Measurements from ENCODE around the gene NSMCE1. TPM values are rescaled to one million over a fixed set of nuclear protein-coding genes. Genes with fewer than 3 reads are reported as not detected.

NSMCE1 gene
- 10 to 100 TPM in 3 of 4 donors, 1 to 10 TPM in 1; 6.2 to 90.8 (median 27.2) TPM for total RNA-seq

- intact Hi-C loops (cut with DNase I; ENCODE audit: low total_unique reads): no loop called here
- peak; percentile 99 for DNase-seq
- H3K4me1 ChIP-seq: peaks cover 5 to 26% (median 13%) of the 10 kb centered on the region in 4 donors
- H3K4me3 ChIP-seq: peak within 1 kb of the TSS; percentile 31 to 94 (median 78)
- H3K27ac ChIP-seq: peak within 1 kb of the TSS; percentile 66 to 91 (median 86)
- H3K27me3 ChIP-seq: no peaks in the 10 kb centered on the region
- H3K36me3 ChIP-seq: no peaks in the 10 kb centered on the region
- 0 to 8% methylated on average over 5 to 57 of the region's 58 CpGs for WGBS, 2 donors (ENCODE audit: low coverage in 1 of 2)
- TF ChIP-seq CTCF (IDR thresholded peaks at IDR 0.05) (peak in 4 of 5 experiments; percentile 24 to 63 (median 48)), POLR2A (IDR thresholded peaks at IDR 0.05) (peak; percentile 76), EP300 (IDR thresholded peaks at IDR 0.05; ENCODE audit: low read depth) (no peak), POLR2AphosphoS5 (IDR thresholded peaks at IDR 0.05) (peak; percentile 79 to 88 (median 87))
- H3K9me3 ChIP-seq: no peaks in the 10 kb centered on the region
- in situ Hi-C loops (cut with MboI; ENCODE audit: low pct_ligation_motif_present in 1 of 4, low pct_unique_long_range_greater_than_20kb in 1 of 4, low sequenced_read_pairs in 3 of 4): no loop called here
Measured at GRCh38 chr16:27268376-27269299, at the start of gene NSMCE1. NSMCE1 (minus strand) TSS chr16:27268772; CDS start chr16:27257570, 11,202 bp downstream.

GRCh38 chr16:27317738-27318391, 49.3 kb upstream of the NSMCE1 start:
- Histone ChIP-seq H3K27ac (peak overlapping the region; percentile 93 to 99 (median 99)), H3K27me3 (no peaks in the 10 kb centered on the region), H3K4me3 (peak overlapping the region in 1 of 4 donors; percentile 7), H3K9me3 (no peaks in the 10 kb centered on the region), H3K36me3 (no peaks in the 10 kb centered on the region), H3K4me1 (peaks cover 34 to 88% (median 85%) of the 10 kb centered on the region in 4 donors)
- TF ChIP-seq EP300 (IDR thresholded peaks at IDR 0.05; ENCODE audit: low read depth) (no peak), POLR2A (IDR thresholded peaks at IDR 0.05) (no peak), POLR2AphosphoS5 (IDR thresholded peaks at IDR 0.05) (no peak), CTCF (IDR thresholded peaks at IDR 0.05) (no peak)
- intact Hi-C loops (cut with DNase I; ENCODE audit: low total_unique reads): loop anchor here (5.0 to 10.0 kb wide), 2 partner anchors 47 to 76 kb away; no protein-coding TSS in a partner anchor
- DNase-seq: no peak
- in situ Hi-C loops (cut with MboI; ENCODE audit: low pct_ligation_motif_present in 1 of 4, low pct_unique_long_range_greater_than_20kb in 1 of 4, low sequenced_read_pairs in 3 of 4): loop anchor here in 1 of 4 donors (10.0 kb wide), 1 partner anchor 83 kb away; no protein-coding TSS in a partner anchor
- 77% methylated on average over 8 to 10 of the region's 10 CpGs for WGBS, 2 donors (ENCODE audit: low coverage in 1 of 2)

- H3K9me3 ChIP-seq: no peaks in the 10 kb centered on the region
- no peaks in the 10 kb centered on the region for H3K27me3 ChIP-seq
- H3K4me1 ChIP-seq: peaks cover 31 to 87% (median 83%) of the 10 kb centered on the region in 4 donors
- no peaks in the 10 kb centered on the region for H3K36me3 ChIP-seq
- in situ Hi-C loops (cut with MboI; ENCODE audit: low pct_ligation_motif_present in 1 of 4, low pct_unique_long_range_greater_than_20kb in 1 of 4, low sequenced_read_pairs in 3 of 4) (loop anchor here in 1 of 4 donors (10.0 kb wide), 1 partner anchor 83 kb away; no protein-coding TSS in a partner anchor), intact Hi-C loops (cut with DNase I; ENCODE audit: low total_unique reads) (loop anchor here (5.0 to 10.0 kb wide), 2 partner anchors 47 to 75 kb away; no protein-coding TSS in a partner anchor)
- no peak overlapping the region for H3K4me3 ChIP-seq
- WGBS, 2 donors (ENCODE audit: low coverage in 1 of 2): 20 to 62% methylated on average over 1 to 7 of the region's 7 CpGs
- H3K27ac ChIP-seq: peak overlapping the region; percentile 93 to 99 (median 99)
- DNase-seq: no peak
- TF ChIP-seq POLR2AphosphoS5 (IDR thresholded peaks at IDR 0.05) (no peak), CTCF (IDR thresholded peaks at IDR 0.05) (no peak), POLR2A (IDR thresholded peaks at IDR 0.05) (no peak), EP300 (IDR thresholded peaks at IDR 0.05; ENCODE audit: low read depth) (no peak)
Measured at GRCh38 chr16:27317320-27317719, 48.7 kb upstream of the NSMCE1 start.

Measured in transverse colon (tissue), 4 donors.